ENCODE data around the gene DNM2.

GRCh38 chr19:10852941-10853340 is 135.1 kb downstream of the DNM2 start:
- TF ChIP-seq, protein P1, sequence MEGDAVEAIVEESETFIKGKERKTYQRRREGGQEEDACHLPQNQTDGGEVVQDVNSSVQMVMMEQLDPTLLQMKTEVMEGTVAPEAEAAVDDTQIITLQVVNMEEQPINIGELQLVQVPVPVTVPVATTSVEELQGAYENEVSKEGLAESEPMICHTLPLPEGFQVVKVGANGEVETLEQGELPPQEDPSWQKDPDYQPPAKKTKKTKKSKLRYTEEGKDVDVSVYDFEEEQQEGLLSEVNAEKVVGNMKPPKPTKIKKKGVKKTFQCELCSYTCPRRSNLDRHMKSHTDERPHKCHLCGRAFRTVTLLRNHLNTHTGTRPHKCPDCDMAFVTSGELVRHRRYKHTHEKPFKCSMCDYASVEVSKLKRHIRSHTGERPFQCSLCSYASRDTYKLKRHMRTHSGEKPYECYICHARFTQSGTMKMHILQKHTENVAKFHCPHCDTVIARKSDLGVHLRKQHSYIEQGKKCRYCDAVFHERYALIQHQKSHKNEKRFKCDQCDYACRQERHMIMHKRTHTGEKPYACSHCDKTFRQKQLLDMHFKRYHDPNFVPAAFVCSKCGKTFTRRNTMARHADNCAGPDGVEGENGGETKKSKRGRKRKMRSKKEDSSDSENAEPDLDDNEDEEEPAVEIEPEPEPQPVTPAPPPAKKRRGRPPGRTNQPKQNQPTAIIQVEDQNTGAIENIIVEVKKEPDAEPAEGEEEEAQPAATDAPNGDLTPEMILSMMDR (IDR thresholded peaks at IDR 0.05): no peak
- TF ChIP-seq POLR2A (IDR thresholded peaks at IDR 0.05): no peak

Measured in lower leg skin (tissue), 3 donors.